Epithelial cell of proximal tubule (primary cell): ENCODE results near the gene CRAT. TPM values are rescaled to one million over a fixed set of nuclear protein-coding genes. Genes with fewer than 3 reads are reported as not detected.
A peak's percentile ranks its signal among the peaks of the same experiment; 100 is the strongest.

Experiments
- DNase-seq: peaks from one replicate; pipeline ENCODE4 v3.0.0-alpha.2; 2011; ENCODE audit warnings: low read depth
- H3K4me3 ChIP-seq: 2 replicates; pipeline ENCODE4 v1.5.1; 2011; ENCODE audit warnings: low read depth, mild to moderate bottlenecking, low read length
- total RNA-seq: library from RNA; depleted of rRNA; stranded (reverse); fragments of >200 nt; gene quantifications from 2 replicates; pipeline ENCODE4 v1.2.3, GENCODE V29; 2015
- TF ChIP-seq, protein P1 (sequence below): conservative IDR thresholded peaks from 2 replicates; pipeline ENCODE4 v1.5.1; 2012; ENCODE audit warnings: low read depth, mild to moderate bottlenecking, low read length

Gene CRAT
- total RNA-seq, 1 donor from 2014 or later: 27.5 TPM

DNA sequence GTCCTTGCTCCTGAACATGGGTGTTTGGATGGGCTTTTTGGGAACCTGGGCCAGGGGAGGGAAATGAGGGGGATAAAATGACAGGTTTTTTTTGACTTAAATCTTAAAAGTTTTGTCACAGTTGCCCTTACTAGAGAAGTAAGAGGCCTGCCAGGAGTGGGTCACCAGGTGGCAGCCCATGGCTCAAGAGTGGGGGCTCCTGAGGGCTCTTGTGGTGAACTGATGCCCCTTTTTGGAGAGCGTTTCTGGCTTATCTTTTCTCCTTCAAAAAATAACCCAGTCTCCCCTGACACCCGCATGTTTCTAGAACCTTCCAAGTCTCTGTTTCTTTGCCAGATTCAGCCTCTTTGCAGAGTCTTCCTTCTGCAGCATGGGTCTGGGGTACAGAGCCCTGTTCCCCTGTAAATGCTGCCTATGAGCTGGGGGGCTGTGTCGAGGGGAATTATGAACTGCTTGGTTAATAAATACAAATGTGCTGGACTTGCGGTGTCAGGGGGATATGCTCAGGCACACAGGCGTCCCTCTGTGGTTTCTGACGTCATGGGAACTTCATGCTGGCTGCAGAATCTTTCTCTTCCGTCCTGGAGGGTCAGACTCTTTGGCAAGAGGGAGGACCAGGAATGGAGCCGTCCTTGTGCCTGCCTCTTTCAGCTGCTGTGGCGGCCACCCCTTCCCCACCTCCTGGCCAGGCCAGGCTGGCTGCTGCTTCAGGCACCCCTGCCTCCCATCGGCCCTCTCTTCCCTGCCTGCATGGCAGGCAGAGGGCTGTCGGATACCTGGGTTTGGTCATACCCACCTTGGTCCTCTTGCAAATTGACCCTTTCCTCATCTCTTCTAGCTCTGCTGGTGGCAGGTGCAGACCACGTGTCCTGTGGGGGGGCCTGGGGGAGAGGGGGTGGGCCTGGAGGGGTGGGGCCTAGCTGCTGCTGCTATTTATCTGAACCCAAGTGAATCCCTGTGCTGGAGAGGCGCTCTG, 30.8 kb upstream of the CRAT start:
- peak overlapping the region; percentile 58 for H3K4me3 ChIP-seq
- DNase-seq: peak; percentile 87

DNA sequence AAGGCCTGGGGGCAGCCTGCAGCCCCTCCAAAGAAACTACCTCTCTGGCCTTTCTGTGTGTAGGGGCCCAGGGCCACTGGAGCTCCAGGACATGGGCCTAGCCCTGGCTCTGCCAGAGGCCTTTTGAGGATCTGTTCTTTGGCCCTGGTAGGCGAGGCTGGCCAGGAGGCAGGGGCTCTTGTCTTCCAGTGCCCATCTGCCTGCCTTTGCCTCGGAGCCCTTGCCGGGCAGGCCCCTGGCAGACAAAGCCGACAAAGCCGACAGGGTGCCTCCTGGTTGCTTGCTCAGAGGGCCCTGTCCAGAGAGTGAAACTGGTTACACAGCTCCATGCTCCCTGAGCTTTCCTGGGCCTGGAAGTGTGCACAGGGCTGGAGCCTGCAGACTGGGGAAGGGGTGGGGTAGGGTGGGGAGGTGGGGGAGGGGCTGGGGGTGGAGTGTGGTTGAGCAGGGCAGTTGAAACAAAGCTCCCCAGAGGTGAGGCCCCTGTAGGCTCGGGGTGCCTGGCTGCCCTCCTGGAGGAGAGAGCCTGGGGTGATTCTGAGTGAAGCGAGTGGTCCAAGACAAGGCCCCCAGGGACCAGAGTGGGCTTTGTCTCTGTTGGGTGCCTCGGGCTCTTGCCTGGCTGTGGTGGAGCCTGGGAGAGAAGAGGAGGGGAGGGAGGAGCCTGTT, 29.9 kb upstream of the CRAT start:
- H3K4me3 ChIP-seq: peak overlapping the region; percentile 58
- DNase-seq: no peak
- TF ChIP-seq, protein P1, sequence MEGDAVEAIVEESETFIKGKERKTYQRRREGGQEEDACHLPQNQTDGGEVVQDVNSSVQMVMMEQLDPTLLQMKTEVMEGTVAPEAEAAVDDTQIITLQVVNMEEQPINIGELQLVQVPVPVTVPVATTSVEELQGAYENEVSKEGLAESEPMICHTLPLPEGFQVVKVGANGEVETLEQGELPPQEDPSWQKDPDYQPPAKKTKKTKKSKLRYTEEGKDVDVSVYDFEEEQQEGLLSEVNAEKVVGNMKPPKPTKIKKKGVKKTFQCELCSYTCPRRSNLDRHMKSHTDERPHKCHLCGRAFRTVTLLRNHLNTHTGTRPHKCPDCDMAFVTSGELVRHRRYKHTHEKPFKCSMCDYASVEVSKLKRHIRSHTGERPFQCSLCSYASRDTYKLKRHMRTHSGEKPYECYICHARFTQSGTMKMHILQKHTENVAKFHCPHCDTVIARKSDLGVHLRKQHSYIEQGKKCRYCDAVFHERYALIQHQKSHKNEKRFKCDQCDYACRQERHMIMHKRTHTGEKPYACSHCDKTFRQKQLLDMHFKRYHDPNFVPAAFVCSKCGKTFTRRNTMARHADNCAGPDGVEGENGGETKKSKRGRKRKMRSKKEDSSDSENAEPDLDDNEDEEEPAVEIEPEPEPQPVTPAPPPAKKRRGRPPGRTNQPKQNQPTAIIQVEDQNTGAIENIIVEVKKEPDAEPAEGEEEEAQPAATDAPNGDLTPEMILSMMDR: no peak

More for the DNA sequence above, 30.8 kb upstream of the CRAT start:
- TF ChIP-seq, protein P1: no peak

DNA sequence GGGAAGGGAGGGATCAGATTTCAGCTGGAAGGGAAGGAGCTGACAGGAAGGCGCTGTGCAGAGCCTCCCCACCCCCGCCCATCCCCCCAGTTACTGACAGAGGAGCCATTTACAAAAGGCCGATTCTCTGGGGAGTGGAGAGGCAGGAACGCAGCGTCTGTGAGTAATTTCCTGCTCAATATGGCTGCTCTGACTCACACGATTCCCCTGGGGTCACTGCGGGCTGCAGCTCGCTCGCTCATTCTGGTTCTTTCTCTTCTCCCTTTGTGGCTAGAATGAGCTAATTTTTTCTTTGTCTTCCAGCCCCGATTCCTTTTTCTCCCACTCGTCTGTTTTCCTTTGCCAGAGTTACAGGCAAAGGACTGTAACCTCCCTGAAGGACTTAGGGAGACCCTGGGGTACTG, 29.4 kb upstream of the CRAT start:
- H3K4me3 ChIP-seq: peak overlapping the region; percentile 58
- TF ChIP-seq, protein P1: no peak
- DNase-seq: peak; percentile 84

DNA sequence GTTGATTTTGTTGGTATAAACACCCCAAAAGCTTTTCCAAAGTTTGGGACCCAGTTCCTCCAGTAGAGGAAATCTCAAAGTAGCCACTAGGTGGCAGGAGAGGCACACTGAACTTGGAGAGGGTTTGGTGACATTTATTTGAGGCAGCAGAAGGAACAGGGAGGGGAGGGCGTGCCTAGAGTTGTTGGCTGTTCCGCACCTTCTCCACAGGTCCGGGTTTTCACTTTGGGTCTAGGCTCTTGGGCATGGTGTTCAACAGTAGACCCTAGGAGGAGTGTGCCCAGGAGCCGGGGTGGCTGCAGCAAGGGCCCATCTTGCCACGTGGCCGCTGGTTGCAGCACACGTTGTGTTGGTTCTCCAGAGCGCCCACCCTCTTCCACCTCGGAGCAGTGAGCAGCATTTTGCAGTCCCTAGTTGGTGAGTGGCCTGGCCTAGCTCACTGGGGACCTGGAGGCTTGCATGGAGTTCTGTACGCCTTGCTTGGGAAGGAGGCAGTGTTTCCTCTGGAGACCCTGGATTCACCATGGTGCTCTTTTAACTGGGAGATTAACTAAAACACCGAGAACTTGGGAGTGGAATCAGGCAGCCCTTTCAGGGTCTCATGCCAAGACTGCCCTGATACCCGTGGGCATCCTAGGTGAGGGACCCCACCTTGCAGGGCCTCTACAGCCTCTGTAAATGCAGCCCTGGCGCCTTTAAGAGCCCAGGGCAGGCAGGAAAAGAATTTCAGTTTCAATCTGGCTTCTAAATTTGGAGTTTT, 28.8 kb upstream of the CRAT start:
- no peak for DNase-seq
- TF ChIP-seq, protein P1: peak; percentile 88
- H3K4me3 ChIP-seq: peak overlapping the region; percentile 58

DNA sequence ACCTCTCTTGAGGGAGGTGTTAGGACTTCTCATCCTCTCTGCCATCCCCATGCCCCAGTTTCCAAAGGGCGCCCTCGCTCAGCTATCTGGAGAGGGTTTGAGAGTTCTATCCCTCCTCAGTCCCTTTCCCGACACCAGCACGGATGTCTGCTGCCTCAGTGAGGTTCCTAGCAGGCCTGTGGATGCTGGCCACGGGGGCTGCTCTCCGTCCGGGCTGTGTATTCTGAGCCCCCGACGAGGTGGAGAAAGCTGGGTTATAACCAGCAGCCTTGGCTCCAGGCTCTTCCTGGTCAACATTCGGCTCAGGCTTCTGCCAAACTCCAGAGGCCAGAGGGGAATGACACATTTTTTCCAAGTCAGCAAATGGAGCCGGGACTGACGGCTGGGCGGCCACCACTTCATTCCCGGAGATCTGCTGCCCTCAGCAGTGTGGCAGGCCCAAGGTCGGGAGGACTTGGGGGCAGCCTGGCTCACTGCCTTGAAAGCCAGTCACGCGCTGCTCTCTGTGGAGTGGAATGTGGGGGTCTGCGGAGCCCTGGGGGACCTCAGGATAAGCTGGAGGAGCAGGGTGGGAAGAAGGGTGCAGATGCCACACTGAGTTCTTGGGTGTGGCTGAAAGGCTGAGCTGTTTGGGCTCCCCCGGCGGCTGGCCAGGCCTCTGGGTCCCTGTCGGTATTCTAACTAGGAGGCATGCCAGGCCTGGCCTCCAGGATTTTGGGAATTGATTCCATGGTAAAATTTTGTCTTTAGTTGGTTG, 28.1 kb upstream of the CRAT start:
- no peak overlapping the region for H3K4me3 ChIP-seq
- DNase-seq: no peak
- TF ChIP-seq, protein P1: no peak

DNA sequence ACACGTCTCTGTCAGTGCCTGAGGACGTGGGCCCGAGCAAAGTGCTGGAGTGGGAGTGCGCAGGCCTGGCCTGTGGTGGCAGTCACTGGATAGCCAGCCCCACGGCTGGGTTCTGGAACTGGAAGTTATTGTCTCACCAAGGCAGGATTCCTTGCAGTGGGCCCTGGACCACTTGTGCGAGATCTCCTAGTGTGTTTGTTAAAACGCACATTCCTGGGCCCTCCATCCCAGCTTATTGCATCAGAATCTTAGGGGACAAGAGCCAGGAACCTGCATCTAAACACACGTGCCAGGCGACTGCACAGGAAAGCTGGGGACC, 27.5 kb upstream of the CRAT start:
- DNase-seq: no peak
- no peak overlapping the region for H3K4me3 ChIP-seq
- TF ChIP-seq, protein P1: no peak
